OCI-LY1 (cell line): ENCODE data around the gene FOXI3.

Source experiments
- EZH2 ChIP-seq: fragments of 200-600 bp; sonication (generic), shearing (Covaris generic); IDR thresholded peaks from 2 replicates; pipeline ENCODE4 v1.8.0; 2017; ENCODE audit warnings: borderline replicate concordance, mixed run types, mild to moderate bottlenecking, antibody characterized with exemption, low read length, moderate library complexity, mixed read lengths
- TF ChIP-seq, protein P1 (sequence below): fragments of 200-600 bp; sonication (generic), shearing (Covaris generic); IDR thresholded peaks from 2 replicates; pipeline ENCODE4 v1.5.1; 2017; ENCODE audit warnings: mild to moderate bottlenecking, antibody characterized with exemption, low read length, moderate library complexity, mixed read lengths

- TF ChIP-seq, protein P1, sequence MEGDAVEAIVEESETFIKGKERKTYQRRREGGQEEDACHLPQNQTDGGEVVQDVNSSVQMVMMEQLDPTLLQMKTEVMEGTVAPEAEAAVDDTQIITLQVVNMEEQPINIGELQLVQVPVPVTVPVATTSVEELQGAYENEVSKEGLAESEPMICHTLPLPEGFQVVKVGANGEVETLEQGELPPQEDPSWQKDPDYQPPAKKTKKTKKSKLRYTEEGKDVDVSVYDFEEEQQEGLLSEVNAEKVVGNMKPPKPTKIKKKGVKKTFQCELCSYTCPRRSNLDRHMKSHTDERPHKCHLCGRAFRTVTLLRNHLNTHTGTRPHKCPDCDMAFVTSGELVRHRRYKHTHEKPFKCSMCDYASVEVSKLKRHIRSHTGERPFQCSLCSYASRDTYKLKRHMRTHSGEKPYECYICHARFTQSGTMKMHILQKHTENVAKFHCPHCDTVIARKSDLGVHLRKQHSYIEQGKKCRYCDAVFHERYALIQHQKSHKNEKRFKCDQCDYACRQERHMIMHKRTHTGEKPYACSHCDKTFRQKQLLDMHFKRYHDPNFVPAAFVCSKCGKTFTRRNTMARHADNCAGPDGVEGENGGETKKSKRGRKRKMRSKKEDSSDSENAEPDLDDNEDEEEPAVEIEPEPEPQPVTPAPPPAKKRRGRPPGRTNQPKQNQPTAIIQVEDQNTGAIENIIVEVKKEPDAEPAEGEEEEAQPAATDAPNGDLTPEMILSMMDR = no peak
- TF ChIP-seq EZH2 = no peak
Measured at GRCh38 chr2:88452565-88452905, at the start of gene FOXI3.
